GM12873 (cell line): Measurements from ENCODE around the gene LRRC59.

Source experiments
- TF ChIP-seq, protein P1 (sequence below): IDR thresholded peaks from 2 replicates; pipeline ENCODE4 v1.5.1; 2012; ENCODE audit warnings: low read depth, mild to moderate bottlenecking, moderate library complexity, low read length, control low read depth; ENCODE audit not compliant: insufficient read depth; ENCODE audit errors: missing control alignments

LRRC59 gene

DNA sequence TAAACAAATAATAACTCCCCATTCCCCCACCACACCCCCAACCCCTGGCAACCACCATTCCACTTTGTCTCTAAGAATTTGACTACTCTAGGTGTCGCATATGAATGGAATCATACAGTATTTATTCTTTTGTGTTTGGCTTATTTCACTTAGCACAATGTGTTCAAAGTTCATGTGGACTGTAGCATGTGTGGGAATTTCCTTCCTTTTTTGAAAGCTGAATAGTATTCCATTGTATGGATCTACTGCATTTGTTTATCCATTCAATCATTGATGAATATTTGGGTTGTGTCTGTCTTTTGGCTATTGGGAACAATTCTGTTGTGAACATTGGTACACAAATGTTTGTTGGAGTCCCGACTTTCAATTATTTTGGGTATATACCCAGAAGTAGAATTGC, 25.4 kb upstream of the LRRC59 start:
- TF ChIP-seq, protein P1, sequence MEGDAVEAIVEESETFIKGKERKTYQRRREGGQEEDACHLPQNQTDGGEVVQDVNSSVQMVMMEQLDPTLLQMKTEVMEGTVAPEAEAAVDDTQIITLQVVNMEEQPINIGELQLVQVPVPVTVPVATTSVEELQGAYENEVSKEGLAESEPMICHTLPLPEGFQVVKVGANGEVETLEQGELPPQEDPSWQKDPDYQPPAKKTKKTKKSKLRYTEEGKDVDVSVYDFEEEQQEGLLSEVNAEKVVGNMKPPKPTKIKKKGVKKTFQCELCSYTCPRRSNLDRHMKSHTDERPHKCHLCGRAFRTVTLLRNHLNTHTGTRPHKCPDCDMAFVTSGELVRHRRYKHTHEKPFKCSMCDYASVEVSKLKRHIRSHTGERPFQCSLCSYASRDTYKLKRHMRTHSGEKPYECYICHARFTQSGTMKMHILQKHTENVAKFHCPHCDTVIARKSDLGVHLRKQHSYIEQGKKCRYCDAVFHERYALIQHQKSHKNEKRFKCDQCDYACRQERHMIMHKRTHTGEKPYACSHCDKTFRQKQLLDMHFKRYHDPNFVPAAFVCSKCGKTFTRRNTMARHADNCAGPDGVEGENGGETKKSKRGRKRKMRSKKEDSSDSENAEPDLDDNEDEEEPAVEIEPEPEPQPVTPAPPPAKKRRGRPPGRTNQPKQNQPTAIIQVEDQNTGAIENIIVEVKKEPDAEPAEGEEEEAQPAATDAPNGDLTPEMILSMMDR, result no peak

DNA sequence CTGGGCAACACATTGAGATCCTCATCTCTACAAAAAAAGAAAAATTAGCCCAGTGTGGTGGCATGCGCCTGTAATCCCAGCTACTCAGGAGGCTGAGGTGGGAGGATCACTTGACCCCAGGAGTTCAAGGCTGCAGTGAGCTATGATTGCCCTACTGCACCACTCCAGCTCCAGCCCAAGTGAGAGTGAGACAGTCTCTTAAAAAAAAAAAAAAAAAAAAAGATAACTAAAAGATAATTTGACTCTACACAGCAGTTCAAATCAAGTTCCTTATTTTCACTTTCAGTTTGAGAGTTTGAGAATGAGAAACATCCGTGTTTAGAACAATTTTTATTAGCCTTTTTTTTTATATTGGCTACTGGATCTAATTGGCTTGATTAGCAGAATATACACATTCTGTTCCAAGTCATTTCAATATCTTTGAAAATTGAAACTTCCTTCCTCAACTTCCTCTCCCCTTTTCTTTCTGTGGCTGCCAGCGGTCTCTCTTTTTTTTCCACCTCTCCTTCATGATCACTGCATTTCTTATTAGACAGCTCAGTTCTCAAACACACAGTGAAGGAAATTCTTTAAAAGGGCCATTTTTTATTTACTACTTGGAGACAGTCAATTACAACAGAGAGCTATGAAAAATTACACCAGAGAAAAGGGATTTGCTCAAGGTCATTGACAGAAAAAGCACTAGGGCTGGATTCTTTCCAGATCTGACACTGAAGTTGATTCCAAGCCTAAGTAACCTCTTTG, 24.2 kb upstream of the LRRC59 start:
- TF ChIP-seq, protein P1, result no peak

DNA sequence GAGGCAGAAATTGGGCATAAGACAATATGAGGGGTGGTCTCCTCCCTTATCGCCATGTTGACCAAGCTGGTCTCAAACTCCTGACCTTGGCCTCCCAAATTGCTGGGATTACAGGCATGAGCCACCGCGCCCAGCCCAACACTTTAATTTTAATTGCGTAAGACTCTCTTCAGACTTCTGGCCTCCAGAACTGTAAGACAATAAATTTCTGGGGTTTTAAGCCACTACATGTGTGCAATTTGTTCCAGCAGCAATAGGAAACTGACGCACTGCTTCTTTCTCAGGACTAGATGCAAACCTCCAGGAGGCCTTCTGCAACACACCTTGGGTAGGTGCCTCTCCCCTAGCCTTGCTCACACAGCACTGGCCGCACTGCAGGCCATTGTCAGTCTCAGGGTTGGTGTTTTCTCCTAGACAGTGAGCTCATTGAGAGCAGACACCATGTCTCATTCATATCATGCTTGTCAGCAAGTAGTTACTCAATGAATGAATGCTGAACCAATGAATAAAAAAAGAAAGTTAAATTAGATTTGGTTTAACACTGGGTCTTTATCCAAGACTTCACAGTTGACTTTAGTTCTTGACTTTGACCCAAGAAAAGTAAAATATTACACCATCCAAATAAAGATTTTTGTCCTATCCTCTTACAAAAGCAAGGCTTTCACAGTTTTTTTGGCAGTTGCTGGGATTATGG, 23.2 kb upstream of the LRRC59 start:
- TF ChIP-seq, protein P1, result no peak

DNA sequence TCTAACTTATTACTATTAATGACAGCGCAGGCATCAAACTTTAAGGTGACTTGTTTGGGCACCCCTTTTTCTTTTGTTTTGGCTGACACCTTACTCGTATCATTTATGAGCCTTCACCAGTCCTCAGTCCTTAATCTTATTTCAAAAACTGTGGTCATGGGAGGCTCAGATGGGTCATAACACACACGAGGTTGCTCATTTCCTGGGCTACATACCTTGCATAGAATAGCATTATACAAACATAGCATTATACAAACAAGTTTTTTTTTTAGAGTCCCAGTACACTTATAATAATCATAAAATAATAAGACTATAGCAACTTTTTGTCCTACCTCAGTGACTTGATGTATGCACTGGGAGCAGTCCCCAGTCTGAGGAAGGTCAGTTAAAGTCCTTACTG, 17.5 kb upstream of the LRRC59 start:
- TF ChIP-seq, protein P1, result no peak

DNA sequence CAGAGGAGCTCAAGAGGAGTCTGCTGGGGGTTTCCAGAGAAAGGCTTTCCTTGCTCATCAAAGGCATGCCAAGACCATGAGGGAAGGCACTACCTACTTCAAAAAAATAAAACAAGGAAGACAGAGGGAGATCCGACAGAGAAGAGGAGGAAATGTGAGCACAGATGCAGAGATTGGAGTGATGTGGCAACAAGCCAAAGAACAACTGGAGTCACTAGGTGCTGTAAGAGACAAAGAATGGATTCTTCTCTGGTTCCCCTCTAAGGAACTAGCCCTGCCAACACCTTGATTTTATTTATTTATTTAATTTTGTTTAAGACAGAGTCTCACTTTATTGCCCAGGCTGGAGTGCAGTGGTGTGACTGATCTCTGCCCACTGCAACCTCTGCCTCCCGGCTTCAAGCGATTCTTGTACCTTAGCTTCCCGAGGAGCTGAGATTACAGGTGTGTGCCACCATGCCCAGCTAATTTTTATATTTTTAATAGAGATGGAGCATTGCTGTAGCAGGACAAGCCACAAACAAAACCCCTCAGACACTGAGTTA, 14.9 kb upstream of the LRRC59 start:
- TF ChIP-seq, protein P1, result no peak

DNA sequence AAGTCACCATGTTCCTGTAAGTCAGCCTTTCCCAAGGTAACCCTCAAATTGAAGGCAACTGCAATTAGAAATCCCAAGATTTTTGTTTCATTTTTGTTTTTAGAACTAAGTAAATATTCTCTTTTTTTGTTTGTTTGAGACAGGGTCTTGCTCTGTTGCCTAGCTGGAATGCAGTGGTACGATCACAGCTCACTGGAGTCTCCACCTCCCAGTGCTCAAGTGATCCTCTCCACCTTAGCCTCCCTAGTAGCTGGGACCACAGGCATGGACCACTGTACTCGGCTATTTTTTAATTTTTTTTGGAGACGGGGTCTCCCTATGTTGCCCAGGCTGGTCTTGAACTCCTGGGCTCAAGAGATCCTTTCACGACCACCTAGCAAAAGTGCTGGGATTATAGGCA, 10.6 kb upstream of the LRRC59 start:
- TF ChIP-seq, protein P1, result no peak

DNA sequence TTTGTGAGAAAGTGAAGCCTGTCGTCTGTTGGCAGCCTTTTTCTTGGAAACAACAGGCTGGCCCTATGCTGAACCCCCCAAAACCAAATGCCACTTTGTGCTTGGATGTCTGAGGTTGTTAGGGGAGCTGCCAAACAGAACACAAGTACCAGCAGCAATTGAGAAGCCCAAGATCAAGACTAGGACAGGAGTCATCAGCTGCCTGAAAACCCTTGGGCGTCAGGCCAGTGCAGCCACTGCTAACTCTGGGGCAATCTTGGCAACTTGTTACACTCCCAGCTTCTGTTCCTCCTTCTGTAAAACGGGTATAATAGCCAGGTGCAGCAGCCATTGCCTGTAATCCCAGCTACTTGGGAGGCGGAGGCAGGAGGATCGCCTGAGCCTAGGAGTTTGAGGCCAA, 9.3 kb upstream of the LRRC59 start:
- TF ChIP-seq, protein P1, result no peak
